ENCODE results near the gene CD3E.

DNA sequence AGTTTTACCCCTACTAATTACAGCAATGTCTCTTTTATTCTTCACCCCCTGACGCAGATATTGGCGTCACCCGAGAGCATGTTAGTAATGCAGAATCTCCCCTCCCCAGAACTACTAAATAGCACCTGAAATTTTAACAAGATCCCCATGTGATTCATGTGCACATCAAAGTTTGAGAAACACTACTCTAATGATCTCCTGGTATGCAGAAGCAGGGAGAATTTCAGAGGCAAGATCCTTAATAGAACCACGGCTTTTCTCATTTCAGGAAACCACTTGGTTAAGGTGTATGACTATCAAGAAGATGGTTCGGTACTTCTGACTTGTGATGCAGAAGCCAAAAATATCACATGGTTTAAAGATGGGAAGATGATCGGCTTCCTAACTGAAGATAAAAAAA, 44.9 kb downstream of the CD3E start:
- TF ChIP-seq EZH2 (IDR thresholded peaks at IDR 0.05; ENCODE audit: low read depth, low read length, severe bottlenecking) (no peak), TAF1 (IDR thresholded peaks at IDR 0.05; ENCODE audit: low read depth, low read length) (no peak), ATF3 (IDR thresholded peaks at IDR 0.05; ENCODE audit: insufficient read depth, low read depth, low read length) (no peak), POLR2AphosphoS5 (IDR thresholded peaks at IDR 0.05; ENCODE audit: low read depth, low read length) (no peak), PHF8 (conservative IDR thresholded peaks at IDR 0.05; ENCODE audit: low read depth, low read length) (no peak)
- TF ChIP-seq, protein P1, sequence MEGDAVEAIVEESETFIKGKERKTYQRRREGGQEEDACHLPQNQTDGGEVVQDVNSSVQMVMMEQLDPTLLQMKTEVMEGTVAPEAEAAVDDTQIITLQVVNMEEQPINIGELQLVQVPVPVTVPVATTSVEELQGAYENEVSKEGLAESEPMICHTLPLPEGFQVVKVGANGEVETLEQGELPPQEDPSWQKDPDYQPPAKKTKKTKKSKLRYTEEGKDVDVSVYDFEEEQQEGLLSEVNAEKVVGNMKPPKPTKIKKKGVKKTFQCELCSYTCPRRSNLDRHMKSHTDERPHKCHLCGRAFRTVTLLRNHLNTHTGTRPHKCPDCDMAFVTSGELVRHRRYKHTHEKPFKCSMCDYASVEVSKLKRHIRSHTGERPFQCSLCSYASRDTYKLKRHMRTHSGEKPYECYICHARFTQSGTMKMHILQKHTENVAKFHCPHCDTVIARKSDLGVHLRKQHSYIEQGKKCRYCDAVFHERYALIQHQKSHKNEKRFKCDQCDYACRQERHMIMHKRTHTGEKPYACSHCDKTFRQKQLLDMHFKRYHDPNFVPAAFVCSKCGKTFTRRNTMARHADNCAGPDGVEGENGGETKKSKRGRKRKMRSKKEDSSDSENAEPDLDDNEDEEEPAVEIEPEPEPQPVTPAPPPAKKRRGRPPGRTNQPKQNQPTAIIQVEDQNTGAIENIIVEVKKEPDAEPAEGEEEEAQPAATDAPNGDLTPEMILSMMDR (IDR thresholded peaks at IDR 0.05; ENCODE audit: control extremely low read depth in 1 of 3, insufficient read depth in 1 of 3, low read depth in 1 of 3, low read length in 3 of 3): no peak

Data from H1 (cell line).